ENCODE data around the gene AEN. TPM values are rescaled to one million over a fixed set of nuclear protein-coding genes. Genes with fewer than 3 reads are reported as not detected.

AEN gene
- total and polyA plus RNA-seq, 2 donors (not counting 3 experiments of a cell fraction or from before 2014, with no cell fraction given): 34.2 to 35.6 TPM

- no peaks in the 10 kb centered on the region for H3K9me1 ChIP-seq (replicated peaks; ENCODE audit: control insufficient read depth, extremely low read depth, insufficient read depth, low read length)
- H3K4me1 ChIP-seq (ENCODE audit: control insufficient read depth, extremely low read depth, insufficient read depth, low read length): no peaks in the 10 kb centered on the region
- H3K79me2 ChIP-seq (ENCODE audit: control insufficient read depth, insufficient read depth, low read length): no peaks in the 10 kb centered on the region
- H3K36me3 ChIP-seq (ENCODE audit: control insufficient read depth in 2 of 2, extremely low read depth in 1 of 2, insufficient read depth in 2 of 2, low read length in 2 of 2): no peaks in the 10 kb centered on the region
- DNase-seq (ENCODE audit: low read depth, low spot score) (peak; percentile 19), FAIRE-seq (no peak)
- no peaks in the 10 kb centered on the region for H4K20me1 ChIP-seq (replicated peaks; ENCODE audit: control insufficient read depth, extremely low read depth, insufficient read depth, low read length)
- dilution Hi-C loops (cut with MboI; ENCODE audit: extremely low pct_ligation_motif_present, low sequenced_read_pairs) (no loop called here), intact Hi-C loops (cut with micrococcal nuclease) (no loop called here)
- CTCF ChIA-PET: interaction anchor here (0.9 to 1.5 kb wide), 2 partner anchors 9 to 229 kb away, joined by 4 read pairs; no protein-coding TSS in a partner anchor
- no peak overlapping the region for H3K4me2 ChIP-seq (ENCODE audit: insufficient read depth, low read length)
- no TSS peak for BruUV-seq (replicated peaks)
- H3K27ac ChIP-seq (ENCODE audit: insufficient read depth, low read depth, low read length): no peak overlapping the region
- H3K4me3 ChIP-seq (replicated peaks in 1 of 3; ENCODE audit: insufficient read depth in 1 of 3, low read depth in 1 of 3, low read length in 3 of 3): no peak overlapping the region
- H3K27me3 ChIP-seq (ENCODE audit: control insufficient read depth in 2 of 2, insufficient read depth in 2 of 2, low read length in 2 of 2): peaks cover 46 to 55% of the 10 kb centered on the region in 2 experiments
- TF ChIP-seq POLR2A (IDR thresholded peaks at IDR 0.05; ENCODE audit: low read depth, low read length): no peak
- peak; percentile 88 for TF ChIP-seq EZH2 (IDR thresholded peaks at IDR 0.05; ENCODE audit: borderline replicate concordance, low read depth, low read length, severe bottlenecking)
- no peak for TF ChIP-seq POLR2AphosphoS5 (IDR thresholded peaks at IDR 0.05; ENCODE audit: insufficient read depth, low read depth, low read length)
- TF ChIP-seq CTCF (IDR thresholded peaks at IDR 0.05; ENCODE audit: extremely low read depth in 1 of 2, insufficient read depth in 1 of 2, low read depth in 1 of 2, low read length in 2 of 2): no peak
- no peaks in the 10 kb centered on the region for H3K9me3 ChIP-seq (replicated peaks; ENCODE audit: control insufficient read depth, insufficient read depth, low read length)
- H3K9ac ChIP-seq (replicated peaks; ENCODE audit: extremely low read depth, insufficient read depth, low read length): no peak overlapping the region
- no peak overlapping the region for H2AFZ ChIP-seq (ENCODE audit: low read depth, low read length)
- POLR2A ChIA-PET: no interaction called here
These were observed 15.7 kb upstream of the AEN start for GRCh38 chr15:88605189-88606069.
